ENCODE data around the gene REEP6.
"Not testable (repeated sequence)": the region's sequence is repeated elsewhere in the genome, so short reads cannot be mapped to it uniquely, and the experiment has no call there.

DNA sequence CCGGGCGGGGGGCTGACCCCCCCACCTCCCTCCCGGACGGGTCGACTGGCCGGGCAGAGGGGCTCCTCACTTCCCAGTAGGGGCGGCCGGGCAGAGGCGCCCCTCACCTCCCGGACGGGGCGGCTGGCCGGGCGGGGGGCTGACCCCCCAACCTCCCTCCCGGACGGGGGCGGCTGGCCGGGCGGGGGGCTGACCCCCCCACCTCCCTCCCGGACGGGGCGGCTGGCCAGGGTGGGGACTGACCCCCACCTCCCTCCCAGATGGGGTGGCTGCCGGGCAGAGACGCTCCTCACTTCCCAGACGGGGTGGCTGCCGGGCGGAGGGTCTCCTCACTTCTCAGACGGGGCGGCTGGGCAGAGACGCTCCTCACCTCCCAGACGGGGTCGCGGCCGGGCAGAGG, 8.2 kb downstream of the REEP6 start:
- TF ChIP-seq CTCF, POLR2A (IDR thresholded peaks at IDR 0.05): not testable (repeated sequence)

Data from body of pancreas (tissue), 4 donors.